GM19372 (cell line): ENCODE measurements around the gene TESMIN.

Source experiments
- ATAC-seq: cut with Tn5 transposase; IDR thresholded peaks from one replicate; pipeline ENCODE4 v1.9.1; 2021; ENCODE audit warnings: mild to moderate bottlenecking, low read depth, moderate library complexity; ENCODE audit not compliant: unreplicated experiment

Gene TESMIN

DNA sequence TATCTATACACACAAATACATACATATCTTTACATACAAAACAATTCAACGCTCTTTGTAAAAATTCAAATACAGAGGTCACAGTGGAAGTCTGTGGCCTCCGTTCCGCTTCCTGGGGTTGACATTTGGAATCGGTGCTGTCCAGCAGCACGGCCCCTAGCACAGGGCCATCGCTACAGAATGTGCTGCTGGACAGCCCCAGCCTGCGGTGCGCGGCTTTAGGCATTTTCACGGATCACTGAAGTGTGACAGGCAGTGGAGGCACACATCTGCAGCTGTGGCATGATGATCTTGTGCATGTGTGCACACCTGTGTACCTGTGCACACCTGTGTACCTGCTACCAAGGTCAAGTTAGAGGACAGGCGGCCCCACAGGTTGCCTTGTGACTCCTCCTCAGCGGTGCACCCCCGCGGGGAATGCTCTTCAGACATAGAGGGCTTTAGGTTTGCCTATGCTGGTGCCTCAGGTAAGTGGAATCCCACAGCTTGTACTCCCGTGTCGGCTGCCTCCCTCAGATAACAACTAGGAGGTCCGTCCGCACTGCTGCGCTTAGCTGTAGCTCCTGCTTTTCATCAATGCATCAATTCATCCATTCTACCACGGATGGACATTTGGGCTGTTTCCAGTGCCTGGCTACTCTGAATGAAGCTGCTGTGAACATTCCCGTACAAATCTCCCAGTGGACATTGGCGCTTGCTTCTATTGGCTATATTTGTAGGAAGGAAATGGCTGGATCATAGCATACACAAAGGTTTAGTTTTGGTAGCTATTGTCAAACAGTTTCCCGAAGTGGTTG lies 37.1 kb downstream of the TESMIN start:
- ATAC-seq: no peak

DNA sequence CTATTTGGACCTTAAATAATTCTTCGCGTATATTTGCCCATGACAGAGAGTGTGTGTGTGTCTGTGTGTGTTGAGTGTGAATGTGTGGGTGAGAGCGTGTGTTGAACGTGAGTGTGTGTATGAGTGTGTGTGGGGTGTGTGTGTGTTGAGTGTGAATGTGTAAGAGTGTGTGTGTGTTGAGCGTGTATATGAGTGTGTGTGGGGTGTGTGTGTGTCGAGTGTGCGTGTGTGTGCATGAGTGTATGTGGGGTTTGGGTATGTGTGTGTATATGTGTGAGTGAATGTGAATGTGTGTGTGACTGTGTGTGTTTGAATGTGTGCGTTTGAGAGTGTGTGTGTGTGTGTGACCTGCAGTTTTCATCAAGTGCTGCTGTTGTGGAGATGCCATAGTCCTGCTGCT lies 40.2 kb downstream of the TESMIN start:
- ATAC-seq: no peak

DNA sequence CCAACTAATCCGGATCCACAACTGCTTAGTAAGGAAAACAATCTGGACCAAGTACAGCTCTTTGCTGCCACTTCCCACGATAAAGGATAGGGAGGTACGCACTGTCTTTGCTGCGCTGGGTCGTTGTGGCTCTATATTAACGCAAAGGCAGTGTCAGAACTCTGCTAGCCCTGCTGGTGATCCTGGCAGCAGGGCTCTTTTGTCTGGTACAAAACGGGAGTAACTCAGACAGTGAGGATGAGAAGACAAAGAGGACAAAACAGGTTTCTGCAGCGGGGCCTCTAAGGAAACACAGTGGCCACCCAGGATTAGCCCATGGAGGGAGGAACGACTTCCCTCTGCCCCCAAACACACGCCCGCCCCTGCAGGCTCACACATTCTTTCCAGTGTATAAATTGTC lies 40.9 kb downstream of the TESMIN start:
- ATAC-seq: no peak

DNA sequence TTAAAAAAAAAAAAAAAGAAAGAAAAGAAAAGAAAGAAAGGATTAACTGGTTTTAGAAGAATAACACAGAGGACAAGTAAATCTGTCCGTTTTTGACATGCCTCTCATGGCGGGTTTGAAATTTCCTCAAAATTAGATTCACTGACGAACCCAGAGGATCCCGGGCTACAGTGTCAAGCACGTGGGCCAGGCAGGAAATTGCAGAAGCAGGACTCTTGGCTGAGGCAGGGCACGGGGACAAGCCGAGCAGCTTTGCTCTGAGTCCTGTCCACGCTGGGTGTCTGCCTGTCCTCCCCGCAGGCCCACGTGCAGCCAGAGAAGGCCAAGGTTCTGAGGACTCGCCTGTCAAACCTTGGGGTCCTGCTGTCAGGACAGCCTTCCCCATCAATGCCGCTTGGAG lies 42.3 kb downstream of the TESMIN start:
- no peak for ATAC-seq

DNA sequence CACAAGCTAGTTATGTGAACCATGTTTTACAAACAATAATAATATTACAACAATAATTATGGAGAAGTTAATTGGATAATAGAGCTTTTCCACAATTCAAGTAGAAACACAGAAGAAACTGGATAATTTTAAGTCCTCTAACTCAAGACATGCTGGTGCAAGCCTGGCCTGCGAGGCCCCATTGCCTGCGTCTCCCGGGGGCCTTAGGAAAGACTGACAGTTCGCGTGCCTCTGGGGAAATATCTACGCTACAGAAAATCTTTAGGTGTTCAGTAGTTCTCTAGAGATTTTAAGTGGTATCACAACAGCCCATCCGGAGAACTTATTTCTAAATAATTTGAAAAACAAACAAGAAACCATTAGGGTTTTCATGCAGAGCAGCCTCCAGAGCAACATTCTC lies 43.8 kb downstream of the TESMIN start:
- ATAC-seq: no peak

DNA sequence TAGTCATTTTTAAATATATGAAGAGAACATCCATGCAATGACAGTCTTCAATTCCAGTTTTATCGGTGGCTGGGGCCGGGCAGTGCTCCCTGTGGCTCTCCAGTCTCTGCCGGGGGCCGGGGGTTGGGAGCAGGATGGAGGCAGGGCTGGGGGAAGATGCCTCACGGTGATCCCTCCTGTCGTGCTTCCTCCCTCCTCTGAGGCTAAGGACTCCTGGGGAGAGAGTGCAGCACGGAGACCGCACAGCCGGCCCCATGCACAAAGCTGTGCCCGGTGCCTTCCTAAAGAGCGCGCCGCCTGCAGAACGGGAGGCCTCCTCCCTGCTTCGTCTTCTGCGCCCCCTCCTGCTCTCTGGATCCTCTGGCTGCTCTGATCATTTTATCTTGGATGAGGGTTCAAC lies 46.4 kb downstream of the TESMIN start:
- ATAC-seq: no peak

DNA sequence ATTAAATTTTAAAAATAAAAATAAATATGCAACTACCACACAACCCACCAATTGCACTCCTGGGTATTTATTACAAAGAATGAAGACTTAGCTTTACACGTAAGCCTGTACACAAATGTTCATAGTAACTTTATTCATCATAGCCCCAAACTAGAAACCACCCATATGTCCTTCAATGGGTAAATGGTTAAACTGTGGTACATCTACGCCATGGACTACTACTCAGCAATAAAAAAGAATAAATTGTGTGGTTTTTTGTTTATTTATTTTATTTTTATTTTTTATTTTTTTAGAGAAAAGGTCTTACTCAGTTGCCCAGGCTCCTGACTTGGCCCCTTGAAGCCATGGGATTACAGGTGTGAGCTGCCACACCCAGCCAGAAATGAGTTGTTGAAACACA lies 52.3 kb downstream of the TESMIN start:
- ATAC-seq: no peak

DNA sequence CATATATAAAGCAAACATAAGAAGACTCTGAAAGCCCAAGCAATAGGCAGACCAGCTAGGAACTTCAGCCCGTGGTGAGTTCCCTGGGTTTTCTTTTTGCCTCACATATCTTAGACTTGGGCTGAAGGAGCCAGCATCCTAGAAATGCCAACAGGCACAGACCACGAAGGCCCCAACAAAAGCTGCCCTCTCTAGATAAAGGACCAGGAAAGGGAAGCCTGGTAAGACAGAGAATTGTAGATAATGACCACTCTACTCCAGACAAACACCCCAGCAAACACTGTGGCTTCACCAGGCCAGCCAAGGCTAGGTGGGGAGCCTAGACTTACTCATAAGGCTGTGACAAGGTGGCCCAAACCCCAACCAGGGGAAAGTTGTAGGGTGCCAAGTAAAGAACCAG lies 55.8 kb downstream of the TESMIN start:
- ATAC-seq: no peak

DNA sequence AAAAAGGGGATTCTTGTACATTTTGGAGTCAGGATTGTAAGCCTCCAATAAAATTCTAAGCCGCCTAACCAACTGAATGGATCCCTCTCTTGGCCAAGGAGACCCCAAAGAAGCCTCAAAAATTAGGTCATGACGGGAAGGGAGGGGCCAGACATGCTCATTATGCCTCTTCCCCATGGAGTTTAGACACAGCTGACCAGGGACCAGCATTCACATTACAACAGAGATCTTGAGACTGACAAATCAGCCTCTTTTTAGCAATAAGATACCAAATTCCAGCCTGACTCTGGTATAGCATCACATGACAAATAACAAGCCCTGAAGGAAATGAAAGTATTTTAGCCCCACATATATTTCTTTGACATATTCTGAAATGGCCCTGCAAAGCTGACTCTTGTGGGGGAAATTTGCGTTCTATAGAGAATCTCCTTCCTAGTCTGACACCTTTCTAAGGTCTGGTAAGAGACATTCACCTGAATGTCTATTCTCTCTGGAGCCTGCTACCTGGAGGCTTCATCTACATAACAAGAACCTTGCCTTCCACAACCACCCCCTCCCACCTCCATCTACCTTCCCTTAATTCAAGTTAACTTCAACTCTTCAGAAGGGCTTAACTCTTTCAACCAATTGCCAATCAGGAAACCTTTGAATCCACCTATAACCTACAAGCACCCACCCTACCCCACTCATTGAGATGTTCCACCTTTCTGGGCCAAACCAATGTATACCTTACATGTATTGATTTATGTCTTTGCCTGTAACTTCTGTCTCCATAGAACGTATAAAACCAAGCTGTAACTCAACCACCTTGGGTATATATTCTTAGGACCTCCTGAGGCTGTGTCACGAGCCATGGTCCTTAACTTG lies 56.7 kb downstream of the TESMIN start:
- no peak for ATAC-seq

DNA sequence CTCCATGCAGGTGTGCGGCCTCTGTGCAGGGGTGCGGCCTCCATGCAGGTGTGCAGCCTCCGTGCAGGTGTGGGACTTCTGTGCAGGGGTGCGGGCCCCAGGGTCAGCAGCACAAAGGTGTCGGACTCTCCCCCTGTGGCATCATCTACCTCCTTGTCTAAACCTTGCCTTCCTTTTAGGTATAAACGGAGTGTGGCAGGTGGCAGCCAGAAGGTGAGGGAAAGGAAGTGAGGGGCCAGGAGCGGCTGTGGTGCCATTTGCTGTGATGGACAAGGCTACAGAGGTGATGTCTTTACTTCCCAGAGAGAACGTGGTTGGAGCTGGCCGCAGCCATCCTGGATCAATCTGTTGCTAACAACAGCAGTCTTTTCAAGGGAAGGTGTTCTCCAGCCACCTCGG lies 57.8 kb downstream of the TESMIN start:
- no peak for ATAC-seq

DNA sequence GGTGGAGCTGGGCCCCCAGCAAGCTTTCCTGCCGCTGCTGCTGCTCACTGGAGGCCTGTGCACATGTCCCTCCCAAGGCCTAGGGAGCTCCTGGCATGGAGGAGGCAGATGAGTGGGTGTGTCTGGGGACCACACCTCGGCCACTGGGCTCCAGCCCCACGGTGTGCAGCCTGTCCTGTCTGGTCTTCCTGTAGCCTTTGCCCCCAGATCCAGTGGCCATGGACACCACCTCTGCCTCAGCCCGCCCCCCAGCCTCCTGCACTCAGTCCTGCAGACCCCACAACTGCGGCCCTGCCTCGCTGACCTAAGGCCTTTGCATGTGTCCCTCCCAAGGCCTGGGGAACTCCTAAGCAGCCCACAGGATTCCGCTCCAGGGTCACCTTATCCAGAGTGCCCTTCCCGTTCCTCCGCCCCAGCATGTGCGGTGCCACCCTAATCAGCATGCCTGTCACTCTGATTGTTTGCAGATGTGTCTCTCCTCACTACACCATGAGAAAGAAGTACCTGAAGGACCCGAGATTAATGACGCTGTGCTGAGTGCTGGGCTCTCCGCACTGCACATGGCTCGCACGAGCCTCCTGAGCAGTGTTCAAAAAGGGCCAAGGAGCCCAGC lies 58.3 kb downstream of the TESMIN start:
- no peak for ATAC-seq

DNA sequence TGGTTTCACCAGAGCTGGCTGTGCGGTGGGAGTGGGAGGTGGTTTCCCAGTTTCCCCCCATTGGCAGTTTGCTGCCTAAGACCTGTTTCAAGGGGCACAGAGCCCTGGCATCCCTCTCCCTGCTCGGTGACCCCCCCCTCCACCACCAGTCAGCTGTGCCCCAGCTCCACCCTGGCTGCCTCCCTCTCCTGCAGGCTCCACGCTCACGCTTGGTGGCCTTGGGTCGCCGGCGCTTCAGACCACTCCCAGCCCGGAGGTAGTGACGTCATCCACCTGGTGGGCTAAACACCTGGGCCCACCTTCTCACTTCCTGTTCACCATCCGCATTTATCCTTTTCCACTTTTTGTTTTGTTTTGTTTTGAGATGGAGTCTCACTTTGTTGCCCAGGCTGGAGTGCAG lies 59.2 kb downstream of the TESMIN start:
- ATAC-seq: no peak

DNA sequence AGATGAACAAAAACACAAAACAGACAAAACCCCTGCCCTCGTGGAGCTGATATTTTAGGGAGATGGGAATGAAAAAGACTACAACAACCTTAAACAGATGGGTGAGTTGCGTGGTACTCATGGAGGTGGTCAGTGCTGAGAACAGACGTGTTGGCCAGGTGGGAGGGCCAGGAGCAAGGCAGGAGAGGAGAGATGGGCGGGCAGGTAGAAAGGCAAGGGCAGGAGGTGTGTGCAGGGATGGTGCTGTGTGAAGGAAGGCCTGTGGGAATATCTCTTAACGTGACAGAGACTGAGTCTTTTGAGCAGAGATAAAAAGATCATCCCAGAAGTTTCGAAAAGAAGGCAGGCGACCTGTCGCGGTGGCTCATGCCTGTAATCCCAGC lies 59.9 kb downstream of the TESMIN start:
- ATAC-seq: no peak

DNA sequence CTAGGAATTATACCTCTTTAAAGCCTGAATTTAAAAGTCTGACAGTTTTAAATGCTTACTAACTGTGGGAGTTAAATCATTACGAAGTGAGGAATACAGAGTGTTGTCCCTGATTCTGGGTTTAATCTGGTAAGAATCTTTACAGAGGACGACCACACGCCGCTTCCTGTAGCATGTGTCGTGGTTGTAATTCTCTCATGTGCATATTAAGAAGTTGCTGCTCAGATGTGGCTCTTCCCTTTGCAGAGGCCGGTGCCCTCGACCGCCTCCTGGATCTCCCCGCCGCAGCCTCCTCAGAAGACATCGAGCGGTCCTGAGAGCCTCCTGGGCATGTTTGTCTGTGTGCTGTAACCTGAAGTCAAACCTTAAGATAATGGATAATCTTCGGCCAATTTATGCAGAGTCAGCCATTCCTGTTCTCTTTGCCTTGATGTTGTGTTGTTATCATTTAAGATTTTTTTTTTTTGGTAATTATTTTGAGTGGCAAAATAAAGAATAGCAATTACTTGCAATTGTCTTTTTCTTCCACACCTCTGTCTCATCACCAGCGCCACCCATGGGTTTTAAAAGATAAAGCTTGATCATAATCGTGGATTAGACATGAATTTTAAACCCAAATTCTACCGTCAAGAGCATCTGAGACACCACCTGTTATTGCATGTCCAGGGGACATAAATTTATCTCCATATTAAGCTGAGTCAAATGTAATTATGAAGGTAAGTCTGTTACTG lies 60.5 kb downstream of the TESMIN start:
- ATAC-seq: no peak

DNA sequence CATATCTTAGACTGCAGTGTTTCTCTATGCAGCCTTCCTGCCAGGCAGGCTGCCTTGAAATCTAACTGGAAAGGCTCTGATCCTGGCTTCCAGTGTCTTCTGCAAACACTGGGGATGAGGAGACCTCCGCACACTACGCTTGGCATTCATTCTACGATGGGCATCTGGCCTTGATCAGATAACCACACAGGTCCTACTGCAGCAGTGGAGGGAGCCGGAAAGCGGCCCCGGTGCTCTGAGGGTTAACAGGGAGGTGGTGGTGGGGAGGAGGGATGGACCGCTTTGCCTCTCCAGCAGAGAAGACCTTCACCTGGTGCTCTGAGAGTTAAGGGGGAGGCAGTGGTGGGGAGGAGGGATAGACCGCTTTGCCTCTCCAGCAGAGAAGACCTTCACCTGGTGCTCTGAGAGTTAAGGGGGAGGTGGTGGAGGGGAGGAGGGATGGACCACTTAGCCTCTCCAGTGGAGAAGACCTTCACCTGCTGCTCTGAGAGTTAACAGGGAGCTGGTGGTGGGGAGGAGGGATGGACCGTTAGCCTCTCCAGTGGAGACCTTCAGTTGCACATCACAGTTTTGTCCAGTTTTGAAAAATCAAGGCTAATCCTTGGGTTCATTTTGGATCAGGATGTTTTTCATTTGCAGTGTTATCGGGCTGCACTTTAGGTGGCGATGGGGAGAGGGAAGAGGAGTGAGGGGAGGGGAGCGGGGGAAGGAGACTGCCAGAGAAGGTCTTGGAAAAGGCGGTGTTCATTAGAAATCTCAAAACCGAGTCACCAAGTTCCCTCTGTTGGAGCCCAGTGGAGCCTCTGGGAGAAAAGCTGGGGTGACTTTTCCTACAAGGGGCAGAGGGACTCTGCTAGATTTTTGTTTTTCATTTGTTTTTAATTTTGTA lies 61.3 kb downstream of the TESMIN start:
- no peak for ATAC-seq

DNA sequence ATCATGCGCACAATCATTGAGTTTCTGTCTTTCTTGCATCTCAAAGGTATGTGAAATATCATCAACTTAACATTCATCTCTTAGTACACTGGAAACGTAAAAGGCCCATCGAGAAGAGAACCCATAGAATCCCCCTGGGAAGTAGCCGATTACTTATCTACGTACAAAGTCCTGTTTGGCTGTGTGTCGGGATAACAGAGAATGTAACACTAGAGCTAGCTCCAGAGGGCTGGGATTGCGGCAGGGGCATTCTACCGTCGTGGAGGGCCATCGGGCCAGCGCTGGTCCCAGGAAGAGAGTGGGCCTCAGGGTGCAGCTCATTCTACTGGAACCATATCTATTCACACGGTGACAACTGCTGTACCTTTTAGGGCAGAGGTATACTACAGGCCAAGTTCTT lies 62.4 kb downstream of the TESMIN start:
- ATAC-seq: no peak

DNA sequence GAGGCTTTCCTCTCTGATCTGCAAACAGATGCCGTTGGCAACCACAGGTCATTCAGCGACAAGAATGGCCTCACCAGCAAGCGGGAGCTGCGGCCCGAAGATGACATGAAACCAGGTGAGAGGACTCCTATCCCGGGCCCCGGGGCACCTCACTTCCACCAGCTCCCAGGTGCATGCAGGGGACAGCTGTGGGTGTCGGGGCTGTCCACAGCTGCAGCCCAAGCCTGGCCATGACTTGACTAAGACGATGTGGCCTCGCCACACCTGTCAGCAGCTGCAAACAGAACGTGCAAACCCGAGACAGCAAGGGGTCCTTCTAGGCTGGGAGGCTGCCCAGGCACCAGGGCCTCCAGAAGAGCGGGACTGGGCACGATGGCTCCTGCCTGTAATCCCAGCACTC lies 63.3 kb downstream of the TESMIN start:
- no peak for ATAC-seq

DNA sequence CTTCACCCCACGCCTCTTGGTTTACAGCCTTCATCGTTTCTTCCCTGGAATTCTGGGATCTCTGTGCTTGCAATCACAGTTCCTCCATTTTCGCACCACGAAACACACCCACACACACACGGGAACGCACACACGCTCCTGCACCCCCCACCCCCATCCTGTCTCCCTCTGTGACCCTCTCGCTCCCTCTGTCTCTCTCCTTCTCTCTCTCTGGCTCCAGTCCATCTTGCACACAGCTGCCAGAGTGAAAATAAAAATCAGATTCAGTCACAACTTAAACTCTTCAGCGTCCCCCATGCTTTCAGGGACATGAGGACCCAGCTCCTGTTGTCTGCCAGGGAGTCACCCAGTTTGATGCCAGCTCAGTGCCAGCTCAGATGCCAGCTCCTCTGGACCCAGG lies 64.0 kb downstream of the TESMIN start:
- ATAC-seq: no peak

DNA sequence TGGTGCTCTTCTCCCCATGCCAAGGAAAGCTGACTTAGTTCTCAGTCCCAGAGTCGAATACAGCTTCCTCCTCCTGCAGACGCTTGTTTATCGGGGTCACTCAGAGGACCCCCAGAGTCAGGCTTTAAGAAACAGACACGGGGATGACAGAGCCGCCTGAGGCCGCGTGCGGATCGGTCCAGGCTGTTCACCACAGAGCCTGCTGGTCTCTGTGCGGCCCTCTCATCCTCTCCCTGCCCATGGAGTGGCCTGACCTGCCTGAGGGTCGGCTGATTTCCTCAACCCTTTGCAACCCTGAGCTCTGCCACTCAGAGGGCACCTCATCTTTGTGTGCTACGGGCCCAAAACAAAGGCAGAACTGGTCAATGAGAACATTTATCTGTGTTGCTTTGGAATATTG lies 64.8 kb downstream of the TESMIN start:
- ATAC-seq: no peak
